Stimulated activated CD4-positive, alpha-beta T cell treated with anti-CD3 and anti-CD28 coated beads, Interleukin-2, amount 100 ng/mL, for 4 hours (primary cell): ENCODE measurements around the gene SPRR2E.
"Not testable (repeated sequence)": the region's sequence is repeated elsewhere in the genome, so short reads cannot be mapped to it uniquely, and the experiment has no call there.

Source experiments
- DNase-seq: peaks from one replicate; pipeline ENCODE4 v3.0.0-alpha.2; 2020; ENCODE audit warnings: low read depth

The SPRR2E gene

GRCh38 chr1:153058826-153059784, 35.2 kb downstream of the SPRR2E start:
- no peak for DNase-seq

DNA sequence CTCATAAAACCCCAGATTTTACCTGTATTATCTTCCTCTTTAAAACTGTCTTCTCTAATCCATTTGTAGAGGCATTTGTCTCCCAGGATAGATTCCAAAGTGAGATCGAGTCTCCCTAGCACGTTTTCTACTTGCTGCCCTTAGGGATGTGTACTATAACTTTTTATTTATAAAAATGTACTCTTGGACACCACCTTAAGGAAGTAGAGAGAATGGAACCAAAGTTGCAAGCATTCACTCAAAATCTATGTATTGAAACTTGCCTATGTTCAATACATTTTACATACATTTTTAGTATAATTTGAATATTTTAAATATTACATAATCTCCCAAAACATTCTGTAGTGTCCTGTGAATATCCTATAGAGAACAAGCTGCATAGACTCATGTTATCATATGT, 36.2 kb downstream of the SPRR2E start:
- DNase-seq, result no peak

DNA sequence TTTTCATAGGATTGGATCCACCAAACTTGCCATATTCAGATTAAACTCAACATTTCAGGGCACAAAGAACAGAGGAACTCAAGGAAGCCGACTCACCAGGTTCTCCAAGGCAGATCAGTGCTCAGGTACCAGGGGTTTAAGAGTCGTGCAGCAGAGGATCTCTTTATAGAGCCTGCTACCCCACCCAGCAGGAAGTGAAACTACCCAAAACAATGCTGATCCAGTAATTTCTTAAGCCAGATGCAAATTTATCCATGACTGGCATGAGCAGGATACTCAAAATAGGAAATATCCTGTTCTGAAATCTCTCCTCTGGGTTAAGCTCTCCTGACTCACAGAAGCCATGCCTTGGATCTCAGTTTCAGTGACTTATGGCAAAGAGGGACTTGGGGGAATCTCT, 37.0 kb downstream of the SPRR2E start, which contains the start of gene SPRR2A:
Gene SPRR2A, minus strand, starts transcription at position 138 of the 400 bp plus-strand sequence. CDS start 777 bp downstream, outside the sequence.
- DNase-seq, result no peak

DNA sequence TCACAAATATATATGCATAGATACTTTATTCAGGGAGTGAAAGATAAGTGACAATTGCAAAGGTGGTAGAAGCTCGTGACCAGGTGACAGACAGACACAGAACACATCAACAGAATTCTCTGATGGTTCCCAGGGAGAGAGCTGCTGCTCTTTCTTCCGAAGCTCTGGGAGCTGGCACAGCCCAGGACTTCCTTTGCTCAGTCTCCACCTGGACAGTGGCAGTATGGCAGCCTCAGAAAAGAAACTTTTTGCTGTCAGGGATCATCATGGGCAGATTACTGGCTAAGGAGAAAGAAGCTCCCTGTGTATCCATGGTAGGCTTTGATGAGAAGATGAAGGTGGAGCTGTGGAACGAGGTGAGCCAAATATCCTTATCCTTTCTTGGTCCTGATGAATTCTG, 38.2 kb downstream of the SPRR2E start:
- DNase-seq, result not testable (repeated sequence)

- no peak for DNase-seq
Observed at GRCh38 chr1:153049211-153049610, 45.1 kb downstream of the SPRR2E start.
